PC-9 (cell line): Measurements from ENCODE around the gene SLIT1.

Experiments used
- CTCF ChIP-seq: fragments of 200-600 bp; sonication (generic); conservative IDR thresholded peaks from 2 replicates; pipeline ENCODE4 v1.6.1; 2017; ENCODE audit warnings: mixed run types, antibody characterized with exemption, mild to moderate bottlenecking, moderate library complexity
- EZH2 ChIP-seq: fragments of 200-600 bp; sonication (generic); IDR thresholded peaks from 2 replicates; pipeline ENCODE4 v1.8.0; 2017; ENCODE audit warnings: antibody characterized with exemption, low read depth

DNA sequence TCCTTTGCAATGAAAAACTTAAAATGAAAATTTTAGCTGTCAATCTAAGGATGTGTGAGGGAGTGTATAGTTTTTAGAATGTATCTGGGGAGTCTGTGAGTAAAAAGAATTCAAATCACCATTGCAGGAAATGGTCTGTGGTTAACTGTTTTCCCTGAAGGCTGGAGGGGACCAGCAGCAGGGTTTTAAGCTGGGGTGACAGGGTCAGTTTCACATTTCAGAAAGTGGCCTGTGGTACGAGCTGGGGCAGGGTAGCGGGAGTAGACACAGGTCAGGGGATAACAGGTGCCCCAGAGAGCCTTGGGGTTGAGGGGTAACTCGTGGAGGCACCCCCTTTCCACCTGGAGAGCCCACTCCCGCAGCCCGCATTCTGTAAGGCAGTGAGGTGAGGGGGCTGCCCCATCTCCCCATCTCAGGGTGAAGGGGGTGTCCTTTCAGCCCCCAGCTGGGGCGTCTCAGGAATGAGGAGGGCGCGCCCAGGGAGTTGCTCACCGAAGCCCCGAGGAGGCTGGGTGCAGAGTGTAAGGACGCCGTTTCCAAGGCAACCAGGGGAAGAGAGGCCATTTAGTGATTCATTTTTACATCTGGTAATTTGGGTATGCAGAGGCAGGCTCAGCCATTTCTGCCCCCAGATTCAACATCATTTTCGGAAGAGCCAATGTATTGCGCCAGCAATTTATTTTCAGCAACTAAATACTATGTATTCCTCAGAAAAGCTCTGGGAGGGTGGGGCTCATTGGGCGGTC, 168.9 kb downstream of the SLIT1 start:
- TF ChIP-seq CTCF = no peak
- TF ChIP-seq EZH2 = no peak
